HepG2 (cell line): ENCODE measurements around the gene TSPAN15. TPM values are rescaled to one million over a fixed set of nuclear protein-coding genes. Genes with fewer than 3 reads are reported as not detected.

Experiments used
- ATAC-seq: fragments of 200-7000 bp; cut with Tn5 transposase; 3 replicates; pipeline ENCODE4 v1.9.1; 2020; ENCODE audit warnings: mild to moderate bottlenecking, moderate library complexity
- BruUV-seq: library from RNA; stranded (reverse); fragments of 400-500 nt; replicated peaks from 2 replicates; lab custom pipeline; 2021; lab: Mats Ljungman, UMichigan
- CTCF ChIA-PET: fragments of 300-600 bp; formaldehyde crosslinking; extraction: SDS; loops from one replicate; lab custom pipeline; 2021; ENCODE audit warnings: low total read pairs, inconsistent platforms, low intra/inter-chr PET ratio; lab: Yijun Ruan, JAX
- POLR2A ChIA-PET: fragments of 350-600 bp; sonication (Branson Sonifier 250); formaldehyde crosslinking; loops from one replicate; lab custom pipeline; 2020; ENCODE audit warnings: antibody characterized with exemption, inconsistent platforms; lab: Yijun Ruan, JAX
- DNase-seq: peaks from one replicate; pipeline ENCODE4 v3.0.0-alpha.2; 2015; ENCODE audit warnings: low spot score
- FAIRE-seq: peaks from 3 replicates; lab custom pipeline; 2011; peaks lifted over from hg19 to GRCh38; lab: Jason Lieb, UNC
- H2AFZ ChIP-seq: one replicate; pipeline ENCODE4 v1.6.1; 2011; ENCODE audit warnings: low read length, inconsistent platforms
- H3K27ac ChIP-seq: fragments of 300-600 bp; 3 replicates; pipeline ENCODE4 v1.8.0; 2011; ENCODE audit warnings: mixed run types, mild to moderate bottlenecking, mixed read lengths, low read length, inconsistent platforms; ENCODE audit not compliant: insufficient read depth; ENCODE audit errors: extremely low read length
- H3K27me3 ChIP-seq, 2 experiments: fragments of 200-600 bp in 1 of 2; 2 replicates in 1 of 2; 3 replicates in 1 of 2; pipeline versions ENCODE4 v1.6.0 to v1.8.0; 2011; ENCODE audit warnings: low read length in 2 of 2, mild to moderate bottlenecking in 2 of 2, moderate library complexity in 2 of 2, inconsistent platforms in 1 of 2; ENCODE audit not compliant: insufficient read depth in 2 of 2, control insufficient read depth in 1 of 2
- H3K36me3 ChIP-seq, 2 experiments: fragments of 200-600 bp in 1 of 2; replicated peaks in 1 of 2; 2 replicates in 1 of 2; 3 replicates in 1 of 2; pipeline versions ENCODE4 v1.5.1 to v1.8.0; 2011; ENCODE audit warnings: low read length in 2 of 2, inconsistent platforms in 1 of 2; ENCODE audit not compliant: insufficient read depth in 2 of 2, control insufficient read depth in 1 of 2
- H3K4me1 ChIP-seq: 2 replicates; pipeline ENCODE4 v1.5.1; 2012; ENCODE audit warnings: low read length, inconsistent platforms; ENCODE audit not compliant: insufficient read depth
- H3K4me2 ChIP-seq: 2 replicates; pipeline ENCODE4 v1.6.0; 2011; ENCODE audit warnings: low read depth, low read length, inconsistent platforms
- H3K4me3 ChIP-seq, 3 experiments: fragments of 200-600 bp in 1 of 3; sonication (generic), shearing (Covaris generic) in 1 of 3; replicated peaks in 1 of 3; 2 replicates each; pipeline ENCODE4 v1.5.1; 2011 to 2016; ENCODE audit warnings: low read length in 3 of 3, inconsistent platforms in 2 of 3, low read depth in 2 of 3, mild to moderate bottlenecking in 2 of 3, control low read depth in 1 of 3, mixed read lengths in 1 of 3; ENCODE audit not compliant: insufficient read depth in 1 of 3
- H3K79me2 ChIP-seq: one replicate; pipeline ENCODE4 v1.6.1; 2011; ENCODE audit warnings: low read length, inconsistent platforms; ENCODE audit not compliant: insufficient read depth
- H3K9ac ChIP-seq: 2 replicates; pipeline ENCODE4 v1.6.0; 2011; ENCODE audit warnings: mild to moderate bottlenecking, low read depth, low read length, inconsistent platforms; ENCODE audit not compliant: insufficient read depth
- H3K9me3 ChIP-seq: 2 replicates; pipeline ENCODE4 v1.5.1; 2012; ENCODE audit warnings: mild to moderate bottlenecking, low read length
- H4K20me1 ChIP-seq: 2 replicates; pipeline ENCODE4 v1.6.0; 2011; ENCODE audit warnings: inconsistent platforms, mild to moderate bottlenecking, low read length, moderate library complexity; ENCODE audit not compliant: insufficient read depth
- BCL3 ChIP-seq: sonication (generic); formaldehyde crosslinking; IDR thresholded peaks from 2 replicates; pipeline ENCODE4 v1.5.1; 2020; ENCODE audit warnings: mild to moderate bottlenecking, missing genetic modification reagents, moderate library complexity
- CCAR2 ChIP-seq: fragments of 200-400 bp; formaldehyde crosslinking; optimal IDR thresholded peaks from 2 replicates; pipeline ENCODE3; 2018; ENCODE audit warnings: low read depth, mild to moderate bottlenecking, low read length, moderate library complexity
- FOXJ3 ChIP-seq: sonication (generic); formaldehyde crosslinking; IDR thresholded peaks from 2 replicates; pipeline ENCODE4 v1.4.0; 2020; ENCODE audit warnings: missing genetic modification reagents, mild to moderate bottlenecking, borderline replicate concordance
- HIVEP1 ChIP-seq: sonication (generic); formaldehyde crosslinking; IDR thresholded peaks from 2 replicates; pipeline ENCODE4 v1.4.0; 2020; ENCODE audit warnings: mild to moderate bottlenecking, missing genetic modification reagents
- HNF4A ChIP-seq: sonication (generic); formaldehyde crosslinking; IDR thresholded peaks from 2 replicates; pipeline ENCODE4 v1.4.0; 2020; ENCODE audit warnings: missing genetic modification reagents
- KAT7 ChIP-seq: IDR thresholded peaks from 2 replicates; pipeline ENCODE4 v1.6.1; 2018; ENCODE audit warnings: borderline replicate concordance, missing compliant biosample characterization
- RFX5 ChIP-seq: IDR thresholded peaks from 2 replicates; pipeline ENCODE4 v1.6.1; 2011; ENCODE audit warnings: low read depth, low read length, improper control_type of control experiment
- SMYD3 ChIP-seq: sonication (generic); formaldehyde crosslinking; IDR thresholded peaks from 2 replicates; pipeline ENCODE4 v1.8.1; 2023; ENCODE audit warnings: mild to moderate bottlenecking, missing genetic modification reagents
- SP140L ChIP-seq: sonication (generic); formaldehyde crosslinking; IDR thresholded peaks from 2 replicates; pipeline ENCODE4 v1.4.0; 2020; ENCODE audit warnings: missing genetic modification reagents, borderline replicate concordance
- SRSF9 ChIP-seq: fragments of 200-400 bp; formaldehyde crosslinking; IDR thresholded peaks from 2 replicates; pipeline ENCODE4 v1.6.1; 2018; ENCODE audit warnings: borderline replicate concordance, mild to moderate bottlenecking, low read depth, low read length; ENCODE audit not compliant: insufficient read depth, poor library complexity, severe bottlenecking
- TRIM24 ChIP-seq: sonication (generic); formaldehyde crosslinking; IDR thresholded peaks from 2 replicates; pipeline ENCODE4 v1.8.0; 2022; ENCODE audit warnings: mild to moderate bottlenecking, missing genetic modification reagents
- YEATS2 ChIP-seq: sonication (generic); formaldehyde crosslinking; IDR thresholded peaks from 2 replicates; pipeline ENCODE4 v1.4.0; 2020; ENCODE audit warnings: missing genetic modification reagents, borderline replicate concordance
- ZNF781 ChIP-seq: sonication (generic); formaldehyde crosslinking; IDR thresholded peaks from 2 replicates; pipeline ENCODE4 v1.5.1; 2020; ENCODE audit warnings: borderline replicate concordance, mild to moderate bottlenecking, missing genetic modification reagents; ENCODE audit errors: not compliant biosample characterization
- WGBS: methylation state at CpG from one replicate; pipeline ENCODE4 v1.1.6; 2017; ENCODE audit warnings: low lambda C conversion rate; 5-methylcytosine and 5-hydroxymethylcytosine counted together
- in situ Hi-C: cut with HindIII; loops from 2 replicates; pipeline ENCODE4 v1.10.0; 2017; ENCODE audit warnings: low pct_unique_long_range_greater_than_20kb; ENCODE audit not compliant: extremely low pct_ligation_motif_present
- intact Hi-C: fragments of 100-400 bp; cut with micrococcal nuclease; formaldehyde crosslinking; loops from one replicate; pipeline ENCODE4 v1.10.0; 2022; ENCODE audit not compliant: unreplicated experiment
- polyA plus RNA-seq, 8 experiments: library from polyadenylated mRNA; depleted of rRNA in 3 of 8; stranded (reverse) in 7 of 8; unstranded in 1 of 8; fragments of >200 nt; fragmentation: Illumina TruSeq in 4 of 8; extraction: Trizol in 4 of 8; gene quantifications; 2 replicates each; pipeline versions ENCODE4 v1.2.1 to v1.2.3, GENCODE V29; 2011 to 2016; ENCODE audit warnings: low read depth in 4 of 8, missing spikeins in 1 of 8, mixed read lengths in 1 of 8; ENCODE audit not compliant: insufficient read depth in 1 of 8
- total RNA-seq, 5 experiments: library from RNA; depleted of rRNA; stranded (reverse); fragments of >200 nt; fragmentation: Illumina TruSeq; extraction: Trizol; gene quantifications; 2 replicates each; pipeline ENCODE4 v1.2.3, GENCODE V29; 2016; ENCODE audit warnings: low read depth in 1 of 5
- TF ChIP-seq, protein P1 (sequence below): sonication (generic); formaldehyde crosslinking; IDR thresholded peaks from 2 replicates; pipeline ENCODE4 v1.8.1; 2023; ENCODE audit warnings: mild to moderate bottlenecking, moderate library complexity, missing genetic modification reagents

Gene TSPAN15
- total and polyA plus RNA-seq, 2 of the 13 experiments (the other 11 are each of a cell fraction or from before 2014, with no cell fraction given), result 0.27 to 3.2 TPM

GRCh38 chr10:69459101-69459790 lies 8.0 kb downstream of the TSPAN15 start:
- Histone ChIP-seq H2AFZ (no peak overlapping the region), H3K27me3 (peaks cover 0 to 1% of the 10 kb centered on the region in 2 experiments; a peak in 1 of 5 replicates), H3K9me3 (no peaks in the 10 kb centered on the region), H4K20me1 (no peaks in the 10 kb centered on the region), H3K4me1 (peaks cover 16% of the 10 kb centered on the region; the same call in 1 of the 2 replicates), H3K4me3 (no peak overlapping the region), H3K4me2 (no peak overlapping the region), H3K27ac (no peak overlapping the region), H3K36me3 (no peaks in the 10 kb centered on the region; a peak in 1 of 5 replicates), H3K9ac (no peak overlapping the region)
- no TSS peak for BruUV-seq
- in situ Hi-C loops (no loop called here), intact Hi-C loops (no loop called here)
- FAIRE-seq (no peak), DNase-seq (no peak), ATAC-seq (no peak)
- CTCF ChIA-PET, result no interaction called here
- WGBS, result 31% methylated on average over 8 of the region's 8 CpGs
- POLR2A ChIA-PET, result interaction anchor here (1.2 kb wide), 1 partner anchor 9 kb away, joined by 3 read pairs; no protein-coding TSS in a partner anchor
- TF ChIP-seq HNF4A (0 out of 2 replicates have a peak, but pooled peaks have one; percentile 10), BCL3 (CRISPR knock-in tag) (no peak)
- TF ChIP-seq, all 625 proteins: peak for 1
- H3K79me2 ChIP-seq, result no peaks in the 10 kb centered on the region

DNA sequence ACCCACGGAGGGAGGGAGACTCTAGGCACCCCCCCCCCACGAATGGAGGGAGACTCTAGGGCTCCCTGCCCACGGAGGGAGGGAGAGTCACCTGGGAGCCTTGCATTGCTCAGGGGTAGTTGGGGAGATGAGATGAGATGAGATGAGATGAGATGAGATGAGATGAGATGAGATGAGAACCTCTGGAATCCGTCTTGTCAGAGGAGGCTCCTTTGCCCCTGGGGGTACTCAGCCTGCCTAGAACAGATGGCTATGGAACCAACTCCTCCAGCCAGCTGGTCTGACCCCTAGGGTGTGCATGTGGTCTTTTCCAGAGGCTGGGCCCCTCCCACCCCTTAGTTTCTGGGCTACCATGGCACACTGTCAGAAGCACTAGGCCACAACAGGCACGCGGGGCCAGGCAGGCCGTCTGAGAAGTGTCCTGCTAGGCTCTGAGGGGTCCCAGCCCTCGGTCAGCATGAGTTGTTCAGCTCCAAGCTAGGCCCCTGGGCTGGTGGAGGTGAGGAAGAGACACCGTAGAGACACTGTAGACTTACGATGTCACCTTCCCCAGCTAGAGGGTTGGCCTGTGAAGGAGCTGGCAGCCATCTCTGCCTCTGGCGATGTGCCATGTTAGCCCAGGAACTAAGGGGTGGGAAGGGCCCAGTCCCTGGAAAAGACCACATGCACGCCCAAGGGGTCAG lies 8.8 kb downstream of the TSPAN15 start:
- in situ Hi-C loops, result no loop called here
- Histone ChIP-seq H2AFZ (no peak overlapping the region), H3K4me2 (no peak overlapping the region), H3K27ac (no peak overlapping the region)
- TF ChIP-seq YEATS2 (CRISPR knock-in tag) (no peak), SMYD3 (CRISPR knock-in tag) (no peak), HIVEP1 (CRISPR knock-in tag) (no peak), SP140L (CRISPR knock-in tag) (no peak), KAT7 (no peak), CCAR2 (no peak), FOXJ3 (CRISPR knock-in tag) (no peak), TRIM24 (no peak), ZNF781 (CRISPR knock-in tag) (no peak), SRSF9 (no peak), RFX5 (no peak)
- TF ChIP-seq, protein P1, sequence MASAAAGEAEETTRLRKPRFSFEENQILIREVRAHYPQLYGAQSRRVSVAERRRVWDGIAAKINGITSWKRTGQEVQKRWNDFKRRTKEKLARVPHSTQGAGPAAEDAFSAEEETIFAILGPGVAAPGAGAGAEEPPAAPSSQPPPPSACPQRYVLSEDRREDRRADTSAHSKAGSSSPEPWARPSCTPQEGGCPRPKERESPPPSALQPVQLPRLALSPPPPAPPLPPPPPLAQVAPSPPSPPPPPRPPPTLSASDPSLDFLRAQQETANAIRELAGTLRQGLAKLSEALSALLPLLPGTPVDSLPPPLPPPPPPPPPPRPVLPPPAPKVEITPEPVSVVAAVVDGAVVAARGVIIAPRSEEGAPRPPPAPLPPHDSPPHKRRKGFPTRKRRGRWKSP (CRISPR knock-in tag), result no peak
- TF ChIP-seq, all 625 proteins: peak for 0
- no TSS peak for BruUV-seq
- H3K36me3 ChIP-seq, result no peaks in the 10 kb centered on the region; a peak in 1 of 5 replicates
- H3K9ac ChIP-seq, result no peak overlapping the region
- ChIA-PET POLR2A (no interaction called here), CTCF (no interaction called here)
- H3K27me3 ChIP-seq, result peaks cover 0 to 1% of the 10 kb centered on the region in 2 experiments; a peak in 1 of 5 replicates
- FAIRE-seq, result no peak
- no peak overlapping the region for H3K4me3 ChIP-seq
- DNase-seq, result no peak
- no peaks in the 10 kb centered on the region for H4K20me1 ChIP-seq
- peaks cover 16% of the 10 kb centered on the region; the same call in 1 of the 2 replicates for H3K4me1 ChIP-seq
- intact Hi-C loops, result no loop called here
- WGBS, result 28% methylated on average over 3 of the region's 12 CpGs
- no peak for ATAC-seq
- H3K9me3 ChIP-seq, result no peaks in the 10 kb centered on the region
- no peaks in the 10 kb centered on the region for H3K79me2 ChIP-seq
